ENCODE results near the gene ADAM8. TPM values are rescaled to one million over a fixed set of nuclear protein-coding genes. Genes with fewer than 3 reads are reported as not detected.

Gene ADAM8
- total and polyA plus RNA-seq, 4 donors: 4.4 to 79.2 (median 27.4) TPM

DNA sequence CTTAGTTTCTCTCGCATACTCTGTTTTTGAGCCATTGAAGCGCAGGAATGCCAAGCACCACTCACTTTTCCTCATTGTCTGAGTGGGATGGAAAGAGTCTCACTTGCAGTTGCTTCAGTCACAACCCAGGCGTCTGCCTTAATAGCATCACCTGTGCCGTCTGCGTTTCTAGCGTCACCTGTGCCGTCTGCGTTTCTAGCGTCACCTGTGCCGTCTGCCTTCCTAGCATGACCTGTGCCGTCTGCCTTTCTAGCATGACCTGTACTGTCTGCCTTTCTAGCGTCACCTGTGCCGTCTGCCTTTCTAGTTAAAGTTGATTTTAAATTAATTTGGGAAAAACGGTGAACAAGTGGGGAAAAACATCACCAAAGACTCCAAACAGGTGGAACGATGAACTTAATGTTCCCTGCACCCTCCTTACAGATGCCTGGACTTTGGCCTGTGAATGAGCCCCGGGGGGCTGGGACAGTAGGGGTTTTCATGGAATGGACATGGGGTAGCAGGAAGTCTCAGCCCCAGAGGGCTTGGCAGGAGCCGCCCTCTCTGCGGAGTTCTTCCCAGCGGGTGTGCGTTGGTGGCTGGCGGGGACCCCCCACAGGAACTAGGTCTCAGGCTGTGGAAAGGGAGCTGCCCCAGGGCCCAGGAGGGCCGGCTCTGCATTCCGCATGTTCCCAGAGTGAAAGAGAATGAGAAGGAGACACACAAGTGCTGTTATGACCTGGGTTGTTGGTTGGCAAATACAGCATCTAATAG lies 35.5 kb upstream of the ADAM8 start:
- no peak overlapping the region for H3K9ac ChIP-seq (ENCODE audit: insufficient read depth in 1 of 2, low read length in 2 of 2)
- WGBS, 2 donors: 94 to 99% methylated on average over 23 of the region's 23 CpGs
- ATAC-seq (ENCODE audit: insufficient read depth, low FRiP score) (no peak), DNase-seq (no peak)
- peaks cover 0 to 2% (median 0%) of the 10 kb centered on the region in 4 donors for H3K9me3 ChIP-seq (ENCODE audit: control insufficient read depth in 4 of 4, insufficient read depth in 3 of 4, low read length in 3 of 4)
- TF ChIP-seq, protein P1, sequence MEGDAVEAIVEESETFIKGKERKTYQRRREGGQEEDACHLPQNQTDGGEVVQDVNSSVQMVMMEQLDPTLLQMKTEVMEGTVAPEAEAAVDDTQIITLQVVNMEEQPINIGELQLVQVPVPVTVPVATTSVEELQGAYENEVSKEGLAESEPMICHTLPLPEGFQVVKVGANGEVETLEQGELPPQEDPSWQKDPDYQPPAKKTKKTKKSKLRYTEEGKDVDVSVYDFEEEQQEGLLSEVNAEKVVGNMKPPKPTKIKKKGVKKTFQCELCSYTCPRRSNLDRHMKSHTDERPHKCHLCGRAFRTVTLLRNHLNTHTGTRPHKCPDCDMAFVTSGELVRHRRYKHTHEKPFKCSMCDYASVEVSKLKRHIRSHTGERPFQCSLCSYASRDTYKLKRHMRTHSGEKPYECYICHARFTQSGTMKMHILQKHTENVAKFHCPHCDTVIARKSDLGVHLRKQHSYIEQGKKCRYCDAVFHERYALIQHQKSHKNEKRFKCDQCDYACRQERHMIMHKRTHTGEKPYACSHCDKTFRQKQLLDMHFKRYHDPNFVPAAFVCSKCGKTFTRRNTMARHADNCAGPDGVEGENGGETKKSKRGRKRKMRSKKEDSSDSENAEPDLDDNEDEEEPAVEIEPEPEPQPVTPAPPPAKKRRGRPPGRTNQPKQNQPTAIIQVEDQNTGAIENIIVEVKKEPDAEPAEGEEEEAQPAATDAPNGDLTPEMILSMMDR (IDR thresholded peaks at IDR 0.05; ENCODE audit: control extremely low read depth, extremely low read depth): no peak
- no peak overlapping the region for H3K4me3 ChIP-seq
- no peaks in the 10 kb centered on the region for H3K27me3 ChIP-seq (ENCODE audit: control insufficient read depth in 3 of 3, insufficient read depth in 3 of 3, low read length in 2 of 3)
- no peak overlapping the region for H3K27ac ChIP-seq (ENCODE audit: low read depth in 1 of 2, low read length in 1 of 2)
- peaks cover 4 to 9% (median 6%) of the 10 kb centered on the region in 5 donors for H3K4me1 ChIP-seq (ENCODE audit: control insufficient read depth in 5 of 5, insufficient read depth in 5 of 5, low read length in 5 of 5)
- H3K36me3 ChIP-seq (ENCODE audit: control insufficient read depth in 4 of 4, insufficient read depth in 4 of 4, low read length in 4 of 4): peaks cover 0 to 19% (median 9%) of the 10 kb centered on the region in 4 donors

- no peak for DNase-seq
- Histone ChIP-seq H3K4me1 (ENCODE audit: control insufficient read depth in 5 of 5, insufficient read depth in 5 of 5, low read length in 5 of 5) (peaks cover 7 to 15% (median 10%) of the 10 kb centered on the region in 5 donors), H3K4me3 (no peak overlapping the region), H3K27ac (ENCODE audit: low read depth in 1 of 2, low read length in 1 of 2) (no peak overlapping the region), H3K9ac (ENCODE audit: insufficient read depth in 1 of 2, low read length in 2 of 2) (no peak overlapping the region), H3K27me3 (ENCODE audit: control insufficient read depth in 3 of 3, insufficient read depth in 3 of 3, low read length in 2 of 3) (no peaks in the 10 kb centered on the region), H3K9me3 (ENCODE audit: control insufficient read depth in 4 of 4, insufficient read depth in 3 of 4, low read length in 3 of 4) (peaks cover 0 to 2% (median 0%) of the 10 kb centered on the region in 4 donors), H3K36me3 (ENCODE audit: control insufficient read depth in 4 of 4, insufficient read depth in 4 of 4, low read length in 4 of 4) (peaks cover 0 to 19% (median 9%) of the 10 kb centered on the region in 4 donors)
- ATAC-seq (ENCODE audit: insufficient read depth, low FRiP score): no peak
- 93 to 98% methylated on average over 10 of the region's 10 CpGs for WGBS, 2 donors
- TF ChIP-seq, protein P1 (IDR thresholded peaks at IDR 0.05; ENCODE audit: control extremely low read depth, extremely low read depth): no peak
Observed at GRCh38 chr10:133311570-133311969, 34.9 kb upstream of the ADAM8 start.

GRCh38 chr10:133310789-133311188 lies 34.1 kb upstream of the ADAM8 start:
- peaks cover 0 to 19% (median 9%) of the 10 kb centered on the region in 4 donors for H3K36me3 ChIP-seq (ENCODE audit: control insufficient read depth in 4 of 4, insufficient read depth in 4 of 4, low read length in 4 of 4)
- H3K9ac ChIP-seq (ENCODE audit: insufficient read depth in 1 of 2, low read length in 2 of 2): no peak overlapping the region
- H3K9me3 ChIP-seq (ENCODE audit: control insufficient read depth in 4 of 4, insufficient read depth in 3 of 4, low read length in 3 of 4): peaks cover 0 to 2% (median 0%) of the 10 kb centered on the region in 4 donors
- H3K4me3 ChIP-seq: no peak overlapping the region
- DNase-seq: no peak
- TF ChIP-seq, protein P1 (IDR thresholded peaks at IDR 0.05; ENCODE audit: control extremely low read depth, extremely low read depth): no peak
- 97 to 98% methylated on average over 8 of the region's 8 CpGs for WGBS, 2 donors
- no peaks in the 10 kb centered on the region for H3K27me3 ChIP-seq (ENCODE audit: control insufficient read depth in 3 of 3, insufficient read depth in 3 of 3, low read length in 2 of 3)
- no peak for ATAC-seq (ENCODE audit: insufficient read depth, low FRiP score)
- H3K27ac ChIP-seq (ENCODE audit: low read depth in 1 of 2, low read length in 1 of 2): no peak overlapping the region
- peaks cover 7 to 15% (median 11%) of the 10 kb centered on the region in 5 donors for H3K4me1 ChIP-seq (ENCODE audit: control insufficient read depth in 5 of 5, insufficient read depth in 5 of 5, low read length in 5 of 5)
